H9 (cell line): Measurements from ENCODE around the gene HIVEP1. TPM values are rescaled to one million over a fixed set of nuclear protein-coding genes. Genes with fewer than 3 reads are reported as not detected.
A peak's percentile ranks its signal among the peaks of the same experiment; 100 is the strongest.

Source experiments
- DNase-seq: peaks from one replicate; pipeline ENCODE4 v3.0.0-alpha.2; 2017
- H2AFZ ChIP-seq: one replicate; pipeline ENCODE4 v1.6.1; 2013; ENCODE audit warnings: mild to moderate bottlenecking, low read length, control low read depth, moderate library complexity
- H2AK5ac ChIP-seq: 2 replicates; pipeline ENCODE4 v1.6.1; 2013; ENCODE audit warnings: low read length, control low read depth, mixed read lengths; ENCODE audit not compliant: insufficient read length
- H2BK120ac ChIP-seq: one replicate; pipeline ENCODE4 v1.6.1; 2013; ENCODE audit warnings: low read depth, mild to moderate bottlenecking, low read length, control low read depth, inconsistent platforms; ENCODE audit not compliant: poor library complexity, severe bottlenecking
- H2BK12ac ChIP-seq: 2 replicates; pipeline ENCODE4 v1.6.1; 2013; ENCODE audit warnings: low read length, control low read depth, mixed read lengths, low read depth; ENCODE audit not compliant: insufficient read length
- H2BK15ac ChIP-seq: 2 replicates; pipeline ENCODE4 v1.6.1; 2013; ENCODE audit warnings: low read depth, low read length, control low read depth
- H2BK20ac ChIP-seq: one replicate; pipeline ENCODE4 v1.6.1; 2013; ENCODE audit warnings: low read depth, mild to moderate bottlenecking, low read length, control low read depth, inconsistent platforms; ENCODE audit not compliant: poor library complexity, severe bottlenecking
- H2BK5ac ChIP-seq: 2 replicates; pipeline ENCODE4 v1.6.1; 2013; ENCODE audit warnings: low read length, control low read depth, mixed read lengths; ENCODE audit not compliant: insufficient read length
- H3K14ac ChIP-seq: 2 replicates; pipeline ENCODE4 v1.6.1; 2013; ENCODE audit warnings: low read length, control low read depth; ENCODE audit not compliant: insufficient read depth
- H3K18ac ChIP-seq: 2 replicates; pipeline ENCODE4 v1.6.1; 2013; ENCODE audit warnings: low read depth, mild to moderate bottlenecking, mixed read lengths, low read length, control low read depth; ENCODE audit not compliant: insufficient read length
- H3K23ac ChIP-seq: 2 replicates; pipeline ENCODE4 v1.6.1; 2013; ENCODE audit warnings: low read length, control low read depth, mixed read lengths, low read depth; ENCODE audit not compliant: insufficient read length
- H3K23me2 ChIP-seq: 2 replicates; pipeline ENCODE4 v1.6.1; 2013; ENCODE audit warnings: low read depth, mild to moderate bottlenecking, mixed read lengths, low read length, control low read depth; ENCODE audit not compliant: insufficient read length, poor library complexity, severe bottlenecking
- H3K27ac ChIP-seq: 2 replicates; pipeline ENCODE4 v1.5.1; 2013; ENCODE audit warnings: low read length, control low read depth, mixed read lengths, low read depth; ENCODE audit not compliant: insufficient read length
- H3K27me3 ChIP-seq: 2 replicates; pipeline ENCODE4 v1.6.1; 2013; ENCODE audit warnings: low read length, control low read depth, inconsistent platforms; ENCODE audit not compliant: insufficient read depth
- H3K4ac ChIP-seq: 2 replicates; pipeline ENCODE4 v1.6.1; 2013; ENCODE audit warnings: low read depth, mild to moderate bottlenecking, control low read depth, inconsistent platforms, low read length, moderate library complexity
- H3K4me1 ChIP-seq: 2 replicates; pipeline ENCODE4 v1.6.1; 2013; ENCODE audit warnings: low read length, control low read depth, inconsistent platforms; ENCODE audit not compliant: insufficient read depth
- H3K4me2 ChIP-seq: 2 replicates; pipeline ENCODE4 v1.6.1; 2013; ENCODE audit warnings: low read length, control low read depth, mixed read lengths; ENCODE audit not compliant: insufficient read length, insufficient read depth
- H3K56ac ChIP-seq: 2 replicates; pipeline ENCODE4 v1.6.1; 2013; ENCODE audit warnings: low read depth, mild to moderate bottlenecking, mixed read lengths, low read length, control low read depth; ENCODE audit not compliant: insufficient read length
- H3K79me1 ChIP-seq: 2 replicates; pipeline ENCODE4 v1.6.1; 2013; ENCODE audit warnings: low read depth, mild to moderate bottlenecking, moderate library complexity, low read length, control low read depth, inconsistent platforms; ENCODE audit not compliant: insufficient read depth, poor library complexity, severe bottlenecking
- H3K79me2 ChIP-seq: 2 replicates; pipeline ENCODE4 v1.6.1; 2013; ENCODE audit warnings: low read length, control low read depth, inconsistent platforms; ENCODE audit not compliant: insufficient read depth
- H3K9ac ChIP-seq: 2 replicates; pipeline ENCODE4 v1.6.1; 2013; ENCODE audit warnings: low read length, control low read depth, mixed read lengths; ENCODE audit not compliant: insufficient read length; ENCODE audit errors: extremely low read depth
- H3K9me3 ChIP-seq: one replicate; pipeline ENCODE4 v1.6.1; 2013; ENCODE audit warnings: low read depth, low read length, inconsistent platforms; ENCODE audit not compliant: control insufficient read depth
- H3T11ph ChIP-seq: one replicate; pipeline ENCODE4 v1.6.1; 2013; ENCODE audit warnings: mild to moderate bottlenecking, low read length, control low read depth, inconsistent platforms
- H4K20me1 ChIP-seq: one replicate; pipeline ENCODE4 v1.6.1; 2013; ENCODE audit not compliant: control insufficient read depth, insufficient read length, insufficient read depth
- H4K5ac ChIP-seq: 2 replicates; pipeline ENCODE4 v1.6.1; 2013; ENCODE audit warnings: low read depth, mild to moderate bottlenecking, mixed read lengths, low read length, control low read depth; ENCODE audit not compliant: insufficient read length
- H4K8ac ChIP-seq: replicated peaks from 2 replicates; pipeline ENCODE4 v1.6.1; 2013; ENCODE audit warnings: low read length, control low read depth, mixed read lengths, low read depth; ENCODE audit not compliant: insufficient read length
- H4K91ac ChIP-seq: 2 replicates; pipeline ENCODE4 v1.6.1; 2013; ENCODE audit warnings: low read depth, mild to moderate bottlenecking, moderate library complexity, mixed read lengths, low read length, control low read depth; ENCODE audit not compliant: insufficient read length
- H3K27ac Mint-ChIP-seq, 3 experiments: 2 replicates in 2 of 3; 3 replicates in 1 of 3; pipeline ENCODE4 v1.8.0; 2020 to 2021; ENCODE audit warnings: mixed read lengths in 3 of 3, mild to moderate bottlenecking in 1 of 3, moderate library complexity in 1 of 3
- H3K27me3 Mint-ChIP-seq: 2 replicates; pipeline ENCODE4 v1.8.0; 2021; ENCODE audit warnings: low read depth, mild to moderate bottlenecking, moderate library complexity, mixed read lengths
- H3K36me3 Mint-ChIP-seq, 3 experiments: 2 replicates in 2 of 3; 3 replicates in 1 of 3; pipeline ENCODE4 v1.8.0; 2020 to 2021; ENCODE audit warnings: low read depth in 3 of 3, mixed read lengths in 3 of 3; ENCODE audit not compliant: insufficient read depth in 1 of 3
- H3K4me1 Mint-ChIP-seq, 2 experiments: 2 replicates each; pipeline ENCODE4 v1.8.0; 2020; ENCODE audit warnings: mixed read lengths in 2 of 2
- H3K4me3 Mint-ChIP-seq, 2 experiments: 2 replicates in 1 of 2; 3 replicates in 1 of 2; pipeline ENCODE4 v1.8.0; 2020 to 2021; ENCODE audit warnings: mild to moderate bottlenecking in 2 of 2, mixed read lengths in 2 of 2, moderate library complexity in 1 of 2
- H3K9me3 Mint-ChIP-seq, 2 experiments: 2 replicates in 1 of 2; 3 replicates in 1 of 2; pipeline ENCODE4 v1.8.0; 2020; ENCODE audit warnings: mild to moderate bottlenecking in 2 of 2, mixed read lengths in 2 of 2, moderate library complexity in 1 of 2
- CTCF ChIP-seq: fragments of 200-600 bp; sonication (generic); conservative IDR thresholded peaks from 3 replicates; pipeline ENCODE4 v1.8.0; 2021; ENCODE audit warnings: antibody characterized with exemption, mild to moderate bottlenecking
- WGBS: extraction: QIAGEN DNeasy Blood & Tissue Kit; methylation state at CpG from one replicate; pipeline ENCODE4 v1.1.7; 2013; ENCODE audit warnings: missing lambda C conversion rate, low lambda C conversion rate, mixed read lengths; ENCODE audit not compliant: insufficient read length; ENCODE audit errors: extremely low coverage; 5-methylcytosine and 5-hydroxymethylcytosine counted together
- total RNA-seq: library from RNA; stranded (reverse); gene quantifications from 2 replicates; pipeline ENCODE4 v1.2.1, GENCODE V29; 2021

HIVEP1 gene
- total RNA-seq, 1 experiment from 2014 or later: 44.2 TPM

DNA sequence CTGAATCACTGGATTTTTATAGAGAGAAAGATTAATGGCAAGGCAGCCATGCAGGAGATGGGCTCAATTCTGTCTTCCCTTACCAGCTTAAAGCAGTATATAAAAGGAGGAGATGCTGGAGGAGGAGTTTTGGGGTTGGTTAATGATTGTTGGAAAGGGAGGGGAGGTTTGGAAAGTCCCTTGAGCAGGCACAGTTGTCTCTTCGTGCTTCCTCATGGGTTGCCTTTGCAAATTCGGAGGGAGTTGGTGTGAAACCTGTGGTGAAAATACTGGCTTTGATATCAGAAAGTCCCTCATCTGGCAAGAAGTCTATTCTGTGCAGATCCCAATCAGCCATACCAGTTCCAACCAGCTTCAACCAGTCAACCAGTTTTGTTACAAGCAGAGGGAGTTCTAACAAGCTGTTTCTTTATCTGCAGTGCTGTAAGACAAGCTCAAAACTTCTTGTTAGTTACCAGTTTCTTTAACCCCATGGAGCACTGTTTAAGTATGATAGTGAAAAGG, 107.0 kb downstream of the HIVEP1 start:
- Histone ChIP-seq H2AFZ (no peak overlapping the region), H3K14ac (no peak overlapping the region), H3T11ph (no peak overlapping the region), H3K23ac (no peak overlapping the region), H2BK15ac (no peak overlapping the region), H2BK120ac (no peak overlapping the region), H3K18ac (no peak overlapping the region), H3K4me1 (no peaks in the 10 kb centered on the region), H4K20me1 (no peaks in the 10 kb centered on the region), H2BK12ac (no peak overlapping the region), H3K79me1 (no peaks in the 10 kb centered on the region), H2AK5ac (no peak overlapping the region), H3K79me2 (no peaks in the 10 kb centered on the region), H3K23me2 (no peaks in the 10 kb centered on the region), H3K27me3 (no peaks in the 10 kb centered on the region), H3K27ac (no peak overlapping the region), H4K8ac (no peak overlapping the region), H3K9ac (no peak overlapping the region), H3K56ac (no peak overlapping the region), H3K4ac (no peak overlapping the region), H3K9me3 (no peaks in the 10 kb centered on the region), H4K5ac (no peak overlapping the region), H3K4me2 (no peak overlapping the region), H2BK20ac (no peak overlapping the region), H2BK5ac (no peak overlapping the region), H4K91ac (no peak overlapping the region)
- WGBS: no CpG with 5 or more reads among the region's 2 CpGs
- peak overlapping the region; percentile 7 to 41 (median 35); a peak in 4 of 7 replicates for H3K27ac Mint-ChIP-seq
- peaks cover 0 to 11% of the 10 kb centered on the region in 2 experiments; a peak in 2 of 4 replicates for H3K4me1 Mint-ChIP-seq
- DNase-seq: no peak
- H3K4me3 Mint-ChIP-seq: no peak overlapping the region
- peaks cover 44 to 59% (median 47%) of the 10 kb centered on the region in 3 experiments for H3K36me3 Mint-ChIP-seq
- TF ChIP-seq CTCF: no peak
- H3K9me3 Mint-ChIP-seq: 0 out of 5 replicates have a peak, but pooled peaks cover 0 to 2% of the 10 kb centered on the region in 2 experiments
- no peaks in the 10 kb centered on the region for H3K27me3 Mint-ChIP-seq
